H1 (cell line): ENCODE measurements around the gene MYL7. TPM values are rescaled to one million over a fixed set of nuclear protein-coding genes. Genes with fewer than 3 reads are reported as not detected.
A peak's percentile ranks its signal among the peaks of the same experiment; 100 is the strongest.

Source experiments
- CTCF ChIA-PET: fragments of 300-600 bp; sonication (Branson Sonifier 250); formaldehyde crosslinking; loops from one replicate; lab custom pipeline; 2021; ENCODE audit not compliant: partially characterized antibody; lab: Charles Lee
- POLR2A ChIA-PET: fragments of 300-600 bp; sonication (Branson Sonifier 250); formaldehyde crosslinking; loops from one replicate; lab custom pipeline; 2021; ENCODE audit warnings: inconsistent platforms; ENCODE audit not compliant: partially characterized antibody; lab: Charles Lee
- DNase-seq, 2 experiments: peaks; one replicate each; pipeline versions ENCODE4 v3.0.0 to v3.0.0-alpha.2; 2010 to 2022; ENCODE audit warnings: low spot score in 2 of 2, low read depth in 1 of 2, mixed read lengths in 1 of 2
- FAIRE-seq: peaks from 2 replicates; lab custom pipeline; 2011; peaks lifted over from hg19 to GRCh38; lab: Jason Lieb, UNC
- H2AFZ ChIP-seq: 2 replicates; pipeline ENCODE4 v1.8.1; 2012; ENCODE audit warnings: low read length, inconsistent platforms
- H2AK5ac ChIP-seq: 2 replicates; pipeline ENCODE4 v1.6.1; 2013; ENCODE audit warnings: low read depth, low read length
- H2BK120ac ChIP-seq: replicated peaks from 2 replicates; pipeline ENCODE3; 2013; ENCODE audit warnings: low read depth, low read length, inconsistent platforms
- H2BK12ac ChIP-seq: 2 replicates; pipeline ENCODE4 v1.6.1; 2013; ENCODE audit warnings: low read depth, low read length
- H2BK15ac ChIP-seq: 2 replicates; pipeline ENCODE4 v1.6.1; 2013; ENCODE audit warnings: low read length
- H2BK20ac ChIP-seq: 2 replicates; pipeline ENCODE4 v1.6.1; 2013; ENCODE audit warnings: low read length
- H2BK5ac ChIP-seq: 2 replicates; pipeline ENCODE4 v1.6.1; 2013; ENCODE audit warnings: low read depth, low read length
- H3K14ac ChIP-seq: 2 replicates; pipeline ENCODE4 v1.6.1; 2013; ENCODE audit warnings: inconsistent platforms; ENCODE audit not compliant: insufficient read length
- H3K18ac ChIP-seq: 2 replicates; pipeline ENCODE4 v1.6.1; 2013; ENCODE audit warnings: low read length; ENCODE audit errors: extremely low read depth
- H3K23ac ChIP-seq: 2 replicates; pipeline ENCODE4 v1.6.1; 2013; ENCODE audit warnings: inconsistent platforms; ENCODE audit not compliant: insufficient read length
- H3K23me2 ChIP-seq: 2 replicates; pipeline ENCODE4 v1.6.1; 2013; ENCODE audit warnings: low read depth, low read length
- H3K27ac ChIP-seq: 2 replicates; pipeline ENCODE4 v1.6.1; 2011; ENCODE audit warnings: low read depth, low read length, inconsistent platforms
- H3K27me3 ChIP-seq, 4 experiments: replicated peaks in 1 of 4; 1 replicate in 1 of 4; 2 replicates in 3 of 4; pipeline versions ENCODE4 v1.6.1 to v1.8.1; 2011 to 2013; ENCODE audit warnings: low read length in 3 of 4, mild to moderate bottlenecking in 3 of 4, inconsistent platforms in 2 of 4, mixed read lengths in 2 of 4, moderate library complexity in 1 of 4; ENCODE audit not compliant: control insufficient read depth in 3 of 4, insufficient read depth in 3 of 4; ENCODE audit errors: extremely low read depth in 1 of 4
- H3K36me3 ChIP-seq, 4 experiments: 2 replicates each; pipeline versions ENCODE4 v1.6.1 to v1.8.1; 2011 to 2013; ENCODE audit warnings: mild to moderate bottlenecking in 4 of 4, low read length in 3 of 4, moderate library complexity in 2 of 4, control low read depth in 1 of 4, inconsistent platforms in 1 of 4; ENCODE audit not compliant: insufficient read depth in 4 of 4, control insufficient read depth in 2 of 4
- H3K4ac ChIP-seq: replicated peaks from 2 replicates; pipeline ENCODE3; 2013; ENCODE audit warnings: low read length, low read depth, mixed read lengths, inconsistent platforms; ENCODE audit not compliant: insufficient read length
- H3K4me1 ChIP-seq, 4 experiments: replicated peaks in 1 of 4; 1 replicate in 1 of 4; 2 replicates in 3 of 4; pipeline versions ENCODE4 v1.6.1 to v1.8.1; 2011 to 2013; ENCODE audit warnings: low read length in 3 of 4, inconsistent platforms in 2 of 4, mixed read lengths in 1 of 4; ENCODE audit not compliant: insufficient read depth in 4 of 4, control insufficient read depth in 3 of 4
- H3K4me2 ChIP-seq, 2 experiments: 2 replicates each; pipeline versions ENCODE4 v1.6.1 to v1.8.1; 2011 to 2013; ENCODE audit warnings: low read depth in 2 of 2, low read length in 2 of 2, control low read depth in 1 of 2, inconsistent platforms in 1 of 2, mild to moderate bottlenecking in 1 of 2; ENCODE audit not compliant: insufficient read depth in 1 of 2
- H3K4me3 ChIP-seq, 4 experiments: fragments of 200-600, 300-600 bp in 1 of 4; sonication (generic), shearing (Covaris generic), sonication (Bioruptor Twin) in 1 of 4; 2 replicates each; pipeline versions ENCODE4 v1.5.1 to v1.8.1; 2011 to 2016; ENCODE audit warnings: low read length in 4 of 4, low read depth in 3 of 4, control low read depth in 2 of 4, inconsistent platforms in 2 of 4, mild to moderate bottlenecking in 2 of 4, mixed read lengths in 1 of 4, moderate library complexity in 1 of 4; ENCODE audit not compliant: insufficient read depth in 2 of 4; ENCODE audit errors: extremely low read depth in 1 of 4
- H3K56ac ChIP-seq: replicated peaks from 2 replicates; pipeline ENCODE3; 2013; ENCODE audit warnings: low read depth, mild to moderate bottlenecking, mixed read lengths, low read length, inconsistent platforms; ENCODE audit not compliant: insufficient read length
- H3K79me1 ChIP-seq: 2 replicates; pipeline ENCODE4 v1.6.1; 2013; ENCODE audit warnings: low read depth, low read length, control low read depth
- H3K79me2 ChIP-seq, 2 experiments: 2 replicates each; pipeline versions ENCODE4 v1.6.1 to v1.8.1; 2012 to 2013; ENCODE audit warnings: low read length in 2 of 2, mild to moderate bottlenecking in 2 of 2, inconsistent platforms in 1 of 2; ENCODE audit not compliant: insufficient read depth in 2 of 2, control insufficient read depth in 1 of 2
- H3K9ac ChIP-seq, 4 experiments: replicated peaks in 1 of 4; 1 replicate in 1 of 4; 2 replicates in 3 of 4; pipeline versions ENCODE4 v1.6.1 to v1.8.1; 2011 to 2013; ENCODE audit warnings: low read depth in 3 of 4, low read length in 3 of 4, control low read depth in 2 of 4, mild to moderate bottlenecking in 2 of 4, moderate library complexity in 2 of 4, inconsistent platforms in 1 of 4; ENCODE audit errors: extremely low read depth in 1 of 4
- H3K9me3 ChIP-seq, 2 experiments: 2 replicates each; pipeline versions ENCODE4 v1.6.1 to v1.8.1; 2012 to 2013; ENCODE audit warnings: mild to moderate bottlenecking in 2 of 2, moderate library complexity in 2 of 2, control low read depth in 1 of 2, inconsistent platforms in 1 of 2, low read depth in 1 of 2, low read length in 1 of 2, mixed read lengths in 1 of 2; ENCODE audit not compliant: insufficient read depth in 2 of 2
- H4K20me1 ChIP-seq, 2 experiments: replicated peaks in 1 of 2; 2 replicates each; pipeline versions ENCODE3 to v1.8.1; 2011 to 2013; ENCODE audit warnings: inconsistent platforms in 2 of 2, low read length in 2 of 2, mild to moderate bottlenecking in 1 of 2; ENCODE audit not compliant: insufficient read depth in 2 of 2, control insufficient read depth in 1 of 2
- H4K5ac ChIP-seq: 2 replicates; pipeline ENCODE4 v1.6.1; 2013; ENCODE audit warnings: low read length, low read depth, mixed read lengths, inconsistent platforms; ENCODE audit not compliant: insufficient read length
- H4K8ac ChIP-seq: 2 replicates; pipeline ENCODE4 v1.8.0; 2013; ENCODE audit warnings: mild to moderate bottlenecking, moderate library complexity, low read length, inconsistent platforms; ENCODE audit not compliant: insufficient read depth; ENCODE audit errors: extremely low read depth
- H4K91ac ChIP-seq: replicated peaks from 2 replicates; pipeline ENCODE3; 2013; ENCODE audit warnings: low read length, mixed read lengths, inconsistent platforms; ENCODE audit not compliant: insufficient read length
- ASH2L ChIP-seq: fragments of 200-600, 300-600 bp; sonication (generic); IDR thresholded peaks from one replicate; pipeline ENCODE4 v1.7.1; 2017; ENCODE audit warnings: low read length
- BRCA1 ChIP-seq: IDR thresholded peaks from 2 replicates; pipeline ENCODE4 v1.6.1; 2012; ENCODE audit warnings: low read depth, low read length, improper control_type of control experiment
- E2F6 ChIP-seq: IDR thresholded peaks from 2 replicates; pipeline ENCODE4 v1.6.1; 2012; ENCODE audit warnings: inconsistent platforms
- EGR1 ChIP-seq: IDR thresholded peaks from 2 replicates; pipeline ENCODE4 v1.6.1; 2011; ENCODE audit warnings: low read depth, low read length, borderline replicate concordance
- GABPA ChIP-seq: IDR thresholded peaks from 2 replicates; pipeline ENCODE4 v1.6.1; 2011; ENCODE audit warnings: mild to moderate bottlenecking, low read length, moderate library complexity, borderline replicate concordance; ENCODE audit not compliant: insufficient read depth
- JUN ChIP-seq: IDR thresholded peaks from 2 replicates; pipeline ENCODE4 v1.6.1; 2011; ENCODE audit warnings: low read depth, mild to moderate bottlenecking, improper control_type of control experiment, low read length
- KDM1A ChIP-seq: fragments of 200-600, 300-600 bp; sonication (generic); IDR thresholded peaks from 2 replicates; pipeline ENCODE4 v1.7.1; 2016; ENCODE audit warnings: mild to moderate bottlenecking, low read length, borderline replicate concordance
- KDM4A ChIP-seq: IDR thresholded peaks from one replicate; pipeline ENCODE4 v1.7.1; 2012; ENCODE audit warnings: low read depth, mild to moderate bottlenecking, moderate library complexity, low read length, inconsistent platforms; ENCODE audit not compliant: severe bottlenecking
- NANOG ChIP-seq: IDR thresholded peaks from 2 replicates; pipeline ENCODE4 v1.6.1; 2011; ENCODE audit warnings: low read length, low read depth, mild to moderate bottlenecking, inconsistent platforms; ENCODE audit not compliant: insufficient read depth, poor library complexity, severe bottlenecking
- SIX5 ChIP-seq: IDR thresholded peaks from 2 replicates; pipeline ENCODE4 v1.6.1; 2011; ENCODE audit warnings: mild to moderate bottlenecking, low read depth, low read length
- SP1 ChIP-seq: IDR thresholded peaks from 2 replicates; pipeline ENCODE4 v1.6.1; 2011; ENCODE audit warnings: low read depth, low read length
- WGBS, 2 experiments: shearing (Covaris generic) in 1 of 2; methylation state at CpG; one replicate each; pipeline versions ENCODE4 v1.1.6 to v1.1.7; 2013 to 2015; ENCODE audit warnings: low lambda C conversion rate in 2 of 2, mixed read lengths in 2 of 2, inconsistent platforms in 1 of 2, low coverage in 1 of 2, missing lambda C conversion rate in 1 of 2; ENCODE audit not compliant: insufficient replicate concordance in 2 of 2, insufficient coverage in 1 of 2, insufficient read length in 1 of 2; ENCODE audit errors: extremely low coverage in 1 of 2, missing lambda C conversion rate in 1 of 2; 5-methylcytosine and 5-hydroxymethylcytosine counted together
- polyA plus RNA-seq, 7 experiments: library from polyadenylated mRNA; depleted of rRNA in 3 of 7; stranded (reverse) in 5 of 7; unstranded in 2 of 7; fragments of >200 nt in 5 of 7; fragments of 200-250 nt in 2 of 7; gene quantifications; 1 replicate in 5 of 7; 2 replicates in 1 of 7; 4 replicates in 1 of 7; pipeline versions ENCODE4 v1.2.1 to v1.2.3, GENCODE V29; 2011 to 2013; ENCODE audit warnings: missing spikeins in 2 of 7, mixed read lengths in 2 of 7
- total RNA-seq: library from RNA; stranded (reverse); fragmentation: NEBNext Ultra II Directional; extraction: Animal tissue kit (Norgen Biotek cat#: 25700); gene quantifications from 2 replicates; pipeline ENCODE4 v1.2.1, GENCODE V29; 2021

The MYL7 gene
- total and polyA plus RNA-seq, 2 of the 8 experiments (the other 6 are each of a cell fraction or from before 2014, with no cell fraction given) = 3.3 to 3.4 TPM

GRCh38 chr7:44106311-44107065 lies 34.6 kb downstream of the MYL7 start:
- DNase-seq = no peak
- Histone ChIP-seq H2BK20ac (no peak overlapping the region), H3K23ac (no peak overlapping the region), H2AK5ac (no peak overlapping the region), H3K23me2 (peaks cover 15% of the 10 kb centered on the region), H4K20me1 (peaks cover 2 to 3% of the 10 kb centered on the region in 2 experiments), H3K4ac (no peak overlapping the region), H2BK15ac (no peak overlapping the region), H3K27ac (no peak overlapping the region), H2BK12ac (no peak overlapping the region), H3K36me3 (no peaks in the 10 kb centered on the region; a peak in 2 of 8 replicates), H3K79me1 (peaks cover 4% of the 10 kb centered on the region; the same call in 1 of the 2 replicates), H3K4me3 (no peak overlapping the region), H2AFZ (no peak overlapping the region), H3K9me3 (no peaks in the 10 kb centered on the region), H3K27me3 (peaks cover 0 to 29% (median 16%) of the 10 kb centered on the region in 4 experiments; a peak in 6 of 7 replicates), H3K4me2 (no peak overlapping the region; a peak in 1 of 4 replicates), H2BK120ac (no peak overlapping the region), H2BK5ac (no peak overlapping the region), H3K56ac (no peak overlapping the region), H3K9ac (no peak overlapping the region), H3K18ac (no peak overlapping the region), H3K4me1 (peaks cover 0 to 12% (median 9%) of the 10 kb centered on the region in 4 experiments; a peak in 6 of 7 replicates), H3K14ac (no peak overlapping the region), H3K79me2 (no peaks in the 10 kb centered on the region; a peak in 1 of 4 replicates), H4K5ac (no peak overlapping the region), H4K8ac (peak overlapping the region; percentile 6; the same call in 1 of the 2 replicates), H4K91ac (no peak overlapping the region)
- ChIA-PET CTCF (interaction anchor here (0.8 to 1.0 kb wide), 2 partner anchors 21 to 25 kb away, joined by 3 read pairs; no protein-coding TSS in a partner anchor), POLR2A (interaction anchor here (1.1 to 1.4 kb wide), 3 partner anchors 9 to 16 kb away, joined by 4 to 9 read pairs (median 6); partner anchors contain the start of gene POLD2)
- no peak for FAIRE-seq
- WGBS, 2 experiments = 96% methylated on average over 7 of the region's 10 CpGs; no CpG with 5 or more reads in 1 of the 2 experiments
- TF ChIP-seq ASH2L (no peak), GABPA (no peak), SIX5 (no peak), JUN (no peak), KDM4A (no peak), E2F6 (no peak), EGR1 (no peak), BRCA1 (no peak), KDM1A (no peak), SP1 (no peak), NANOG (no peak)
